Thoracic aorta (tissue), 2 donors: Measurements from ENCODE around the gene HNRNPK. TPM values are rescaled to one million over a fixed set of nuclear protein-coding genes. Genes with fewer than 3 reads are reported as not detected.

ENCODE experiments used
- ATAC-seq: fragments of 150-250 bp; one replicate; pipeline ENCODE4 v1.8.0; 2017; ENCODE audit warnings: low read depth; ENCODE audit not compliant: insufficient number of reproducible peaks, low FRiP score
- DNase-seq: peaks from one replicate; pipeline ENCODE4 v3.0.0-alpha.2; 2020; ENCODE audit warnings: low spot score
- H3K27ac ChIP-seq, 2 donors: fragments of 200-600 bp; sonication (generic); 1 replicate in 1 of 2; 2 replicates in 1 of 2; pipeline ENCODE4 v1.5.1; 2016; ENCODE audit warnings: mild to moderate bottlenecking in 2 of 2, moderate library complexity in 2 of 2
- H3K27me3 ChIP-seq: fragments of 200-600 bp; sonication (generic); replicated peaks from 2 replicates; pipeline ENCODE4 v1.6.0; 2016; ENCODE audit warnings: mild to moderate bottlenecking; ENCODE audit not compliant: insufficient read depth
- H3K36me3 ChIP-seq: fragments of 200-600 bp; sonication (generic); one replicate; pipeline ENCODE4 v1.5.1; 2016
- H3K4me1 ChIP-seq, 2 donors: fragments of 200-600 bp; sonication (generic); 1 replicate in 1 of 2; 2 replicates in 1 of 2; pipeline versions ENCODE4 v1.5.1 to v1.6.0; 2016; ENCODE audit warnings: low read depth in 2 of 2, mild to moderate bottlenecking in 1 of 2; ENCODE audit not compliant: control insufficient read depth in 1 of 2
- H3K4me3 ChIP-seq: fragments of 200-600 bp; sonication (generic); 2 replicates; pipeline ENCODE4 v1.5.1; 2016; ENCODE audit warnings: mild to moderate bottlenecking
- H3K9me3 ChIP-seq: fragments of 200-600 bp; sonication (generic); 2 replicates; pipeline ENCODE4 v1.5.1; 2016
- CTCF ChIP-seq: fragments of 200-600 bp; sonication (generic); IDR thresholded peaks from one replicate; pipeline ENCODE4 v1.5.1; 2019; ENCODE audit warnings: antibody characterized with exemption
- total RNA-seq, 2 donors: library from RNA; depleted of rRNA; stranded (reverse); fragments of >200 nt; gene quantifications; one replicate each; pipeline versions ENCODE4 v1.1.0 to v1.2.3, GENCODE V29; 2016

Gene HNRNPK
- total RNA-seq, 2 donors from 2014 or later = 326 to 392 TPM

DNA sequence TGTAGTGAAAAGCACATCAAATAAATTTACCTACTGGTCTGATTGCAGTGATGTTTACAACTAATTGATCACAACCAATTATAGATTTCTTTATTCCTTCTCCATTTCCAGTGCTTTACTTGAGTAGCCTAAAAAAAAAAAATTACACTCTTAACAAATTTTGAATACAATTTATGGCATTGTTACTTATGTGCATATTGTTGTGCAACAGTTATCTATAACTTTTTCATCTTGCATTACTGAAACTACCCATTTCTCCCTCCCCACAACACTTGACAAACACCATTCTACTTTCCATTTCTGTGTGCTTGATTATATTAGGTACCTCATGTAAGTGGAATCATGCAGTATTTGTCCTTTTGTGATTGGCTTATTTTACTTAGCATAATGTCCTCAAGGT is 12.9 kb upstream of the HNRNPK start:
- ATAC-seq = no peak
- TF ChIP-seq CTCF = no peak
- no peak for DNase-seq
- Histone ChIP-seq H3K4me1 (no peaks in the 10 kb centered on the region), H3K9me3 (no peaks in the 10 kb centered on the region), H3K36me3 (peaks cover 3% of the 10 kb centered on the region), H3K27ac (no peak overlapping the region), H3K4me3 (no peak overlapping the region), H3K27me3 (no peaks in the 10 kb centered on the region)

GRCh38 chr9:83992407-83992806 is 12.4 kb upstream of the HNRNPK start:
- DNase-seq (no peak), ATAC-seq (no peak)
- H3K36me3 ChIP-seq = peaks cover 3% of the 10 kb centered on the region
- no peak overlapping the region for H3K27ac ChIP-seq
- H3K4me1 ChIP-seq = no peaks in the 10 kb centered on the region
- H3K4me3 ChIP-seq = no peak overlapping the region
- H3K27me3 ChIP-seq = no peaks in the 10 kb centered on the region
- no peak for TF ChIP-seq CTCF
- H3K9me3 ChIP-seq = no peaks in the 10 kb centered on the region

- Histone ChIP-seq H3K4me3 (no peak overlapping the region), H3K9me3 (no peaks in the 10 kb centered on the region), H3K27me3 (no peaks in the 10 kb centered on the region), H3K4me1 (no peaks in the 10 kb centered on the region), H3K27ac (no peak overlapping the region), H3K36me3 (peaks cover 3% of the 10 kb centered on the region)
- DNase-seq (no peak), ATAC-seq (no peak)
- TF ChIP-seq CTCF = no peak
Observed at GRCh38 chr9:83991355-83991754, 11.3 kb upstream of the HNRNPK start.

GRCh38 chr9:83988411-83988810 is 8.4 kb upstream of the HNRNPK start:
- H3K27me3 ChIP-seq = no peaks in the 10 kb centered on the region
- ATAC-seq = no peak

DNA sequence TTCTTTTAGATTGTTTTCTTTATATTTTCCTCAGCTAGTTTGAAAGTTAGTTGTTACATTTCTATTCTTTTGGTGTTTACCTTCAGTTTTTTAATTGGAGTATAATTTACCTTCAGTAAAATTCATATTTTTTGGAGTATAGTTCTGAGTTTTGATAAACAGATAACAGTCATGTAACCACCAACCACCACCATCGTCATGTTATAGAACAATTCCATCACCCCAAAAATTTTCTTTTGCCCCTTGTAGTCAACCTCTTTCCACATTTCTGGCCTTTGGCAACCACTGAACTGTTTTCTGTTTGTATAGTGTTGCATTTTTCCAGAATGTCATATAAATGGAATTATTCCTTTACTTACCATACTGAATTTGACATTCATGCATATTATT is 7.4 kb upstream of the HNRNPK start:
- Histone ChIP-seq H3K27ac (no peak overlapping the region), H3K36me3 (peaks cover 3% of the 10 kb centered on the region), H3K4me1 (no peaks in the 10 kb centered on the region), H3K9me3 (no peaks in the 10 kb centered on the region), H3K27me3 (no peaks in the 10 kb centered on the region), H3K4me3 (no peak overlapping the region)
- DNase-seq (no peak), ATAC-seq (no peak)
- no peak for TF ChIP-seq CTCF

More at GRCh38 chr9:83988411-83988810, 8.4 kb upstream of the HNRNPK start:
- Histone ChIP-seq H3K4me3 (no peak overlapping the region), H3K4me1 (no peaks in the 10 kb centered on the region), H3K9me3 (no peaks in the 10 kb centered on the region), H3K36me3 (peaks cover 3% of the 10 kb centered on the region), H3K27ac (no peak overlapping the region)
- DNase-seq = no peak
- no peak for TF ChIP-seq CTCF
